Measurements from ENCODE around the gene RBFA.
"Not testable (repeated sequence)": the region's sequence is repeated elsewhere in the genome, so short reads cannot be mapped to it uniquely, and the experiment has no call there.

The RBFA gene

DNA sequence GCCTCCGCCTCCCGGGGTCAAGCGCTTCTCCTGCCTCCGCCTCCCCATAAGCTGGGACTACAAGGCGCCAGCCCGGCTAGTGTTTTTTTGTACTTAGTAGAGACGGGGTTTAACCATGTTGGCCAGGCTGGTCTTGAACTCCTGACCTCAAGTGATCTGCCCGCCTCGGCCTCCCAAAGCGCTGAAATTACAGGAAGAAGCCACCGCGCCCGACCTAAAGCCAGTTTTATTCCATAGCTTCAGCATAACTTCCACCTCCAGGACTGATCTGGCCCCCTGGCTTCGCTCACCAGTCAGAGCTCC, 45.1 kb upstream of the RBFA start:
- in situ Hi-C loops (cut with MboI; ENCODE audit: low pct_unique_long_range_greater_than_20kb, low sequenced_read_pairs, unreplicated experiment), result no loop called here
- DNase-seq (ENCODE audit: low spot score), result no peak
- TF ChIP-seq, protein P1, sequence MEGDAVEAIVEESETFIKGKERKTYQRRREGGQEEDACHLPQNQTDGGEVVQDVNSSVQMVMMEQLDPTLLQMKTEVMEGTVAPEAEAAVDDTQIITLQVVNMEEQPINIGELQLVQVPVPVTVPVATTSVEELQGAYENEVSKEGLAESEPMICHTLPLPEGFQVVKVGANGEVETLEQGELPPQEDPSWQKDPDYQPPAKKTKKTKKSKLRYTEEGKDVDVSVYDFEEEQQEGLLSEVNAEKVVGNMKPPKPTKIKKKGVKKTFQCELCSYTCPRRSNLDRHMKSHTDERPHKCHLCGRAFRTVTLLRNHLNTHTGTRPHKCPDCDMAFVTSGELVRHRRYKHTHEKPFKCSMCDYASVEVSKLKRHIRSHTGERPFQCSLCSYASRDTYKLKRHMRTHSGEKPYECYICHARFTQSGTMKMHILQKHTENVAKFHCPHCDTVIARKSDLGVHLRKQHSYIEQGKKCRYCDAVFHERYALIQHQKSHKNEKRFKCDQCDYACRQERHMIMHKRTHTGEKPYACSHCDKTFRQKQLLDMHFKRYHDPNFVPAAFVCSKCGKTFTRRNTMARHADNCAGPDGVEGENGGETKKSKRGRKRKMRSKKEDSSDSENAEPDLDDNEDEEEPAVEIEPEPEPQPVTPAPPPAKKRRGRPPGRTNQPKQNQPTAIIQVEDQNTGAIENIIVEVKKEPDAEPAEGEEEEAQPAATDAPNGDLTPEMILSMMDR (IDR thresholded peaks at IDR 0.05; ENCODE audit: extremely low read depth, insufficient read depth, missing control alignments), result no peak

DNA sequence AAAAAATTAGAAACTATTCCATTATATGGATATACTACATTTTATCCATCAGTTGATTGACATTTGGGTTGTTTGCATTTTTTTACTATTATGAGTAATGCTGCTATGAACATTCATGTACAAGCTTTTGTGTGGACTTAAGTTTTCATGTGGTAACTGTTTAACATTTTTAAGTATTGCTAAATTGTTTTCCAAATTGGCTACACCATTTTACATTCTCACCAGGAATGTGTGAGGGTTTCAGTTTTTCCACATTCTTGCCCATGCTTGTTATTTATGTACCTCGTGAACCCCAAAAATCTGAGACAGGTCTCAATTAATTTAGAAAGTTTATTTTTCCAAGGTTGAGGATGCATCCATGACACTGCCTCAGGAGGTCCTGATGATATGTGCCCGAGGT, 42.7 kb upstream of the RBFA start:
- in situ Hi-C loops (cut with MboI; ENCODE audit: low pct_unique_long_range_greater_than_20kb, low sequenced_read_pairs, unreplicated experiment), result no loop called here
- TF ChIP-seq, protein P1 (IDR thresholded peaks at IDR 0.05; ENCODE audit: extremely low read depth, insufficient read depth, missing control alignments), result no peak
- DNase-seq (ENCODE audit: low spot score), result no peak

DNA sequence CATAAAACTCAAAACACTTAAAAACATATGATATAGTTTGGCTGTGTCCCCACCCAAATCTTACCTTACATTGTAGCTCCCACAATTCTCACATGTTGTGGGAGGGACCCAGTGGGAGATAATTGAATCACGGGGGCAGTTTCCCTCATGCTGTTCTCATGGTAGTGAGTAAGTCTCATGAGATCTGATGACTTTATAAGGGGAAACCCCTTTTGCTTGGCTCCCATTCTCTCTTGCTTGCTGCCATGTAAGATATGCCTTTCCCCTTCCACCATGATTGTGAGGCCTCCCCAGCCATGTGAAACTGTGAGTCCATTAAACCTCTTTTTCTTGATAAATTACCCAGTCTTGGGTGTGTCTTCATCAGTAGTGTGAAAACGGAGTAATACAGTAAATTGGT, 34.5 kb upstream of the RBFA start:
- DNase-seq (ENCODE audit: low spot score); in situ Hi-C loops (cut with MboI; ENCODE audit: low pct_unique_long_range_greater_than_20kb, low sequenced_read_pairs, unreplicated experiment): not testable (repeated sequence)

DNA sequence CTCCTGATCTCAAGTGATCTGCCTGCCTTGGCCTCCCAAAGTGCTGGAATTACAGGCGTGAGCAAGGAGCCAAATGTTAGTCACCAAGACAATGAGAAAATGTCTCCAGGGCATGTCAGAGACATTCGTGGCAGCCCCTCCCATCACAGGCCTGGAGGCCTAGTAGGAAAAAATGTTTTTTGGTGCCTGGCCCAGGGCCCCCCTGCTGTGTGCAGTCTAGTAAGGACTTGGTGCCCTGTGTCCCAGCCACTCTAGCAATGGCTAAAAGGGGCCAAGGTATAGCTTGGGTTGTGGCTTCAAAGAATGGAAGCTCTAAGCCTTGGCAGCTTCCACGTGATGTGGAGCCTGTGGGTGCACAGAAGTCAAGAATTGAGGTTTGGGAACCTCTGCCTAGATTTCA, 33.4 kb upstream of the RBFA start:
- in situ Hi-C loops (cut with MboI; ENCODE audit: low pct_unique_long_range_greater_than_20kb, low sequenced_read_pairs, unreplicated experiment), result no loop called here
- TF ChIP-seq, protein P1 (IDR thresholded peaks at IDR 0.05; ENCODE audit: extremely low read depth, insufficient read depth, missing control alignments), result no peak
- no peak for DNase-seq (ENCODE audit: low spot score)

DNA sequence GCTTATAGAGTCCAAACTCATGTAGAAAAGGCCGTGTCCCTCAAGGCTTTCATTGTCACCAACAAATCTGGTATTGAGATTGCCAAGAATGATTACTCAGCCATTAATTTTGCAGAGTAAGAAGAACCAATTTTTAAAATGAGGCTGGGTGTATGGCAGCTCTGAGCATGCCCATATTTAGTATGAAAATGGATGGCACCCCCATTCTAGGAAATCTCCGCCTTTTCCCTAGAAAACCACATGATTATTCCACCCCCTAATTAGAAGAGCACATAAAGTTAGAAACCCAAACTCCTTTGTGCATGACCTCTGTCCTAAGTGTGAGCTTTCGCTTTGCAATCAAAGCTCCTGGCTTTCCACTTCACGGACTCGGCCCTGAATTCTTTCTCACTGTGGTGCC, 31.8 kb upstream of the RBFA start:
- in situ Hi-C loops (cut with MboI; ENCODE audit: low pct_unique_long_range_greater_than_20kb, low sequenced_read_pairs, unreplicated experiment), result no loop called here
- TF ChIP-seq, protein P1 (IDR thresholded peaks at IDR 0.05; ENCODE audit: extremely low read depth, insufficient read depth, missing control alignments), result no peak
- DNase-seq (ENCODE audit: low spot score), result no peak

DNA sequence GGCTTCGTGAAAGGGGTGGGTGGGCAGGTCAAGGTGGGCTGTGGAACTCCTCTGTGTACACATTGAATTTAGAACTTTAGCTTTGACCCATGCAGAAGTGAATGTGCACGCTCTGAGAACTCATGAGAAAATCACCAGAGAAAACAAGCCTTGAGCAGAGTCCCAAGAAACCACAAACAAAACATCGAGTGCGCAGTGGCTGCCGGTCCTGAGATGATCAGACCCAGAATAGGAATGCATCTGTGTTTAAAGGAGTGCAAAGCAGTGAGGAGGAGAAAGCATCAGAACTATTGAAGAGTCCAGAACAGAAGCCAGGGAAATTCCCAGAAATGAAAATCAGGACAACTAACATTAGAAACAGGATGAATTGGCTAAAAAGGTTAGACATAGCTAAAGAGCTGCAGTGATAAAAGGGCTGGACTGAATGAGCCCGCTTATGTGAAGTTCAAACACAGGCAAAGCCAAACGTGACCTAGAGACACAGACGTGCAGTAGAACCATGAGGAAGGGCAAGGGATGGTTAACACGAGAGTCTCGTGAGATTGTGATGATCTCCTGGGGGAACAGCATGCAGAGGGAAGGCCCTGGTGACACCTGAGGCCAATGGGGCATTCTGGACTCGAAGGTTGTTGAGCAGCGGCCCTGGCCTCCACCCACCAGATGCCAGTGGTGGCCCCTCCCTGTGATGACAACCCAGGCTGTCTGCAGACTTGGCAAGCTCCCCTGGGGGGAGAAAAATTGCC, 29.5 kb upstream of the RBFA start:
- in situ Hi-C loops (cut with MboI; ENCODE audit: low pct_unique_long_range_greater_than_20kb, low sequenced_read_pairs, unreplicated experiment), result no loop called here
- TF ChIP-seq, protein P1 (IDR thresholded peaks at IDR 0.05; ENCODE audit: extremely low read depth, insufficient read depth, missing control alignments), result no peak
- no peak for DNase-seq (ENCODE audit: low spot score)

DNA sequence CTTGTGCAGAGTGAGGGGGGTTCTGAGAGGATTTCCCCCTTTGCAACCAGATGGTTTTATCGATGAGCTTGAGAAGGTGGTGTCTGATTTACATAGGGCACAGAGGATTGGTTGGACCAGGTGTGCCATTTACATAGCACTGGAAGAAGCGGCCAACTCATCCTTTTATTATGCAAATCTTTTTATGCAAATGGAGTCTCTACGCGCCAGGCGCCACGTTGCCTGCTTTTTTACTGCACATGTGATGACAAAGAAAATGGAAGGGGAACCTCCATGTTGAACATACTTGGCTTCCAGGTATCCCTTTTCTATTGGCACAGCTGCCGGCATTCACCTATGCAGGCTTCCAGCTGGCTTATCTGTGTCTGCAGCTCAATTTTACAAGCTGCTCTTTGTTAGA, 27.5 kb upstream of the RBFA start:
- in situ Hi-C loops (cut with MboI; ENCODE audit: low pct_unique_long_range_greater_than_20kb, low sequenced_read_pairs, unreplicated experiment), result no loop called here
- DNase-seq (ENCODE audit: low spot score), result no peak
- TF ChIP-seq, protein P1 (IDR thresholded peaks at IDR 0.05; ENCODE audit: extremely low read depth, insufficient read depth, missing control alignments), result no peak

All from GM13977 (cell line).